K562 (cell line): ENCODE data around the gene RASGRP1. TPM values are rescaled to one million over a fixed set of nuclear protein-coding genes. Genes with fewer than 3 reads are reported as not detected.

Experiments
- ATAC-seq: fragments of 200-7000 bp; cut with Tn5 transposase; 3 replicates; pipeline ENCODE4 v1.9.1; 2020; ENCODE audit warnings: moderate library complexity
- BruUV-seq: library from RNA; stranded (reverse); fragments of 400-500 nt; replicated peaks from 2 replicates; lab custom pipeline; 2021; lab: Mats Ljungman, UMichigan
- CTCF ChIA-PET: fragments of 300-600 bp; formaldehyde crosslinking; extraction: SDS; loops from one replicate; lab custom pipeline; 2021; ENCODE audit warnings: low intra/inter-chr PET ratio; lab: Yijun Ruan, JAX
- POLR2A ChIA-PET: fragments of 300-600, 350-650 bp; sonication (Branson Sonifier 250); formaldehyde crosslinking; extraction: SDS; loops from one replicate; lab custom pipeline; 2021; ENCODE audit warnings: antibody characterized with exemption, inconsistent platforms; lab: Yijun Ruan, JAX
- DNase-seq, 4 experiments: peaks; one replicate each; pipeline versions ENCODE4 v3.0.0 to v3.0.0-alpha.2; 2011 to 2018; ENCODE audit warnings: low spot score in 3 of 4, mixed read lengths in 3 of 4; ENCODE audit errors: extremely low read depth in 1 of 4
- FAIRE-seq: peaks from 2 replicates; lab custom pipeline; 2011; peaks lifted over from hg19 to GRCh38; lab: Jason Lieb, UNC
- H2AFZ ChIP-seq: 2 replicates; pipeline ENCODE4 v1.6.0; 2011; ENCODE audit warnings: low read depth, low read length, control low read depth, inconsistent platforms
- H3K27ac ChIP-seq: fragments of 200-600 bp; 3 replicates; pipeline ENCODE4 v1.8.0; 2011; ENCODE audit warnings: low read depth, mild to moderate bottlenecking, control low read depth, inconsistent platforms, low read length, moderate library complexity, mixed read lengths; ENCODE audit errors: extremely low read depth
- H3K27me3 ChIP-seq, 2 experiments: fragments of 300-600 bp in 1 of 2; 2 replicates in 1 of 2; 3 replicates in 1 of 2; pipeline versions ENCODE4 v1.6.0 to v1.8.0; 2011; ENCODE audit warnings: inconsistent platforms in 2 of 2, low read length in 2 of 2, mild to moderate bottlenecking in 1 of 2, mixed read lengths in 1 of 2, moderate library complexity in 1 of 2; ENCODE audit not compliant: control insufficient read depth in 2 of 2, insufficient read depth in 2 of 2
- H3K36me3 ChIP-seq: fragments of 300-600 bp; 3 replicates; pipeline ENCODE4 v1.8.0; 2011; ENCODE audit warnings: mild to moderate bottlenecking, low read length, inconsistent platforms; ENCODE audit not compliant: control insufficient read depth, insufficient read depth
- H3K4me1 ChIP-seq, 2 experiments: fragments of 200-600 bp in 1 of 2; replicated peaks in 1 of 2; 2 replicates in 1 of 2; 3 replicates in 1 of 2; pipeline versions ENCODE4 v1.5.1 to v1.8.0; 2011; ENCODE audit warnings: inconsistent platforms in 2 of 2, low read length in 2 of 2, mild to moderate bottlenecking in 1 of 2, mixed read lengths in 1 of 2, moderate library complexity in 1 of 2; ENCODE audit not compliant: control insufficient read depth in 2 of 2, insufficient read depth in 2 of 2
- H3K4me2 ChIP-seq: 2 replicates; pipeline ENCODE4 v1.6.1; 2011; ENCODE audit warnings: low read length, control low read depth, inconsistent platforms, mixed read lengths; ENCODE audit not compliant: insufficient read depth
- H3K4me3 ChIP-seq: fragments of 200-600 bp; sonication (generic), shearing (Covaris generic); 2 replicates; pipeline ENCODE4 v1.5.1; 2016; ENCODE audit warnings: control low read depth, inconsistent platforms
- H3K79me2 ChIP-seq: fragments of 200-600 bp; 3 replicates; pipeline ENCODE4 v1.8.0; 2011; ENCODE audit warnings: low read length, inconsistent platforms; ENCODE audit not compliant: control insufficient read depth, insufficient read depth
- H3K9ac ChIP-seq, 2 experiments: 2 replicates each; pipeline versions ENCODE4 v1.6.0 to v1.6.1; 2011; ENCODE audit warnings: low read depth in 2 of 2, low read length in 2 of 2, control low read depth in 1 of 2, inconsistent platforms in 1 of 2, mild to moderate bottlenecking in 1 of 2, mixed read lengths in 1 of 2; ENCODE audit not compliant: insufficient read depth in 1 of 2
- H3K9me1 ChIP-seq: one replicate; pipeline ENCODE4 v1.6.0; 2011; ENCODE audit warnings: inconsistent platforms, mild to moderate bottlenecking, low read length, moderate library complexity; ENCODE audit not compliant: control insufficient read depth, insufficient read depth
- H3K9me3 ChIP-seq: replicated peaks from 2 replicates; pipeline ENCODE4 v1.5.1; 2011; ENCODE audit warnings: low read depth, low read length, inconsistent platforms; ENCODE audit not compliant: control insufficient read depth, insufficient read depth
- H4K20me1 ChIP-seq: replicated peaks from 2 replicates; pipeline ENCODE4 v1.6.1; 2011; ENCODE audit warnings: low read length, inconsistent platforms, mixed read lengths; ENCODE audit not compliant: control insufficient read depth, insufficient read depth
- E2F1 ChIP-seq: sonication (generic); formaldehyde crosslinking; IDR thresholded peaks from 2 replicates; pipeline ENCODE4 v1.8.1; 2023; ENCODE audit warnings: mild to moderate bottlenecking, missing genetic modification reagents, moderate library complexity
- EP400 ChIP-seq: fragments of 450-650 bp; IDR thresholded peaks from 2 replicates; pipeline ENCODE4 v1.6.1; 2017; ENCODE audit warnings: antibody characterized with exemption, mild to moderate bottlenecking, moderate library complexity
- EZH2 ChIP-seq: IDR thresholded peaks from 2 replicates; pipeline ENCODE4 v1.6.1; 2012; ENCODE audit warnings: low read depth, mild to moderate bottlenecking, inconsistent platforms, low read length, borderline replicate concordance
- NR2C2 ChIP-seq, 2 experiments: fragments of 200-800 bp in 1 of 2; sonication (Bioruptor generic) in 1 of 2; sonication (generic) in 1 of 2; formaldehyde crosslinking in 1 of 2; IDR thresholded peaks; 2 replicates each; pipeline versions ENCODE4 v1.6.1 to v1.8.0; 2016 to 2022; ENCODE audit warnings: mild to moderate bottlenecking in 1 of 2, missing compliant biosample characterization in 1 of 2, missing genetic modification characterization in 1 of 2, missing genetic modification reagents in 1 of 2
- PRMT5 ChIP-seq: sonication (generic); formaldehyde crosslinking; IDR thresholded peaks from 2 replicates; pipeline ENCODE4 v1.5.0; 2020; ENCODE audit warnings: missing genetic modification reagents
- SIX5 ChIP-seq, 2 experiments: IDR thresholded peaks; 2 replicates each; pipeline ENCODE4 v1.6.1; 2011; ENCODE audit warnings: low read length in 2 of 2, borderline replicate concordance in 1 of 2, low read depth in 1 of 2, mild to moderate bottlenecking in 1 of 2, moderate library complexity in 1 of 2; ENCODE audit not compliant: insufficient read depth in 1 of 2
- SNIP1 ChIP-seq: fragments of 450-650 bp; IDR thresholded peaks from 2 replicates; pipeline ENCODE4 v1.7.1; 2017; ENCODE audit warnings: low read depth, mild to moderate bottlenecking
- WGBS: fragments of 100-300 bp; shearing (Covaris generic); methylation state at CpG from one replicate; pipeline ENCODE4 v1.1.6; 2016; ENCODE audit warnings: low coverage, mixed read lengths; ENCODE audit not compliant: insufficient coverage; ENCODE audit errors: missing lambda C conversion rate; 5-methylcytosine and 5-hydroxymethylcytosine counted together
- in situ Hi-C: fragments of 300-500 bp; cut with MboI; formaldehyde crosslinking; loops from 4 replicates; pipeline ENCODE4 v1.15.0; 2018; ENCODE audit warnings: inconsistent platforms, mixed read lengths
- intact Hi-C: fragments of 100-400 bp; cut with micrococcal nuclease; formaldehyde crosslinking; loops from 2 replicates; pipeline ENCODE4 v1.14.2; 2022
- polyA plus RNA-seq, 8 experiments: library from polyadenylated mRNA; depleted of rRNA in 4 of 8; stranded (reverse) in 5 of 8; unstranded in 3 of 8; fragments of >200 nt; fragmentation: Nextera tagmentation in 2 of 8; fragmentation: Illumina TruSeq in 1 of 8; extraction: Ambion mirVana in 2 of 8; extraction: Trizol in 1 of 8; gene quantifications; 2 replicates each; pipeline versions ENCODE4 v1.2.1 to v1.2.3, GENCODE V29; 2011 to 2014; ENCODE audit warnings: inconsistent platforms in 1 of 8, missing spikeins in 1 of 8
- total RNA-seq, 7 experiments: library from RNA; depleted of rRNA in 6 of 7; stranded (reverse); fragments of >200 nt in 6 of 7; fragmentation: Illumina TruSeq in 2 of 7; extraction: Trizol in 2 of 7; gene quantifications; 2 replicates each; pipeline versions ENCODE4 v1.2.1 to v1.2.3, GENCODE V29; 2011 to 2021; ENCODE audit warnings: low replicate concordance in 1 of 7
- TF ChIP-seq, protein P1 (sequence below): fragments of 250-450 bp; sonication (Bioruptor Pico); IDR thresholded peaks from 2 replicates; pipeline ENCODE4 v1.8.0; 2022; ENCODE audit warnings: inconsistent platforms, mild to moderate bottlenecking, moderate library complexity, borderline replicate concordance
- TF ChIP-seq, protein P2 (sequence below): IDR thresholded peaks from 2 replicates; pipeline ENCODE4 v1.6.1; 2011; ENCODE audit not compliant: insufficient read length; ENCODE audit errors: extremely low read depth
- TF ChIP-seq, protein P3 (sequence below): fragments of 250-450 bp; sonication (Bioruptor Pico); IDR thresholded peaks from 2 replicates; pipeline ENCODE4 v1.4.0; 2020

The RASGRP1 gene
- total and polyA plus RNA-seq, 9 of the 15 experiments (the other 6 are each of a cell fraction or from before 2014, with no cell fraction given): 0.14 to 0.72 (median 0.31) TPM

DNA sequence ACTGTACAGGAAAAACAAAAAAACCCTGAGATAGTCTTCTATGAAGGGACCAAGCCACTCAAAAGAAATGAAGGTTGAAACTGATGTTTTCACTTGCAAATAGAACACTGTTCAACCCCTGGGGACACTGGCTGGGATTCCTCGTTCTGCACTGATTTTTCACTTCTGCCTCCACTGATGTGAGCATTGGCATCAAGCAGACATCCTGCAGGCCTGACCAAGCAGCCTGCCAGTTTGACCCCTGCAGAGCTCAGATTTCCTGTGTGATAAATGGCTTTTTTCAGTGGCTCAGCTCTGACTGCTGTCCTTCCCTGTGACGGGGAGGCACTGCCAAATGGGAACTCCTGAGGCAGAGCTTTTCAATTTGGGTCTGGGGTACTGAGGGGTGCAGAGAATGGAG is 50.0 kb downstream of the RASGRP1 start:
- no peaks in the 10 kb centered on the region for H3K36me3 ChIP-seq
- DNase-seq (no peak), FAIRE-seq (no peak), ATAC-seq (no peak)
- H4K20me1 ChIP-seq: no peaks in the 10 kb centered on the region
- 6% methylated on average over 2 of the region's 2 CpGs for whole genome bisulfite sequencing
- H2AFZ ChIP-seq: no peak overlapping the region
- no peak overlapping the region for H3K9ac ChIP-seq
- no peak for TF ChIP-seq EP400
- TF ChIP-seq, protein P1, sequence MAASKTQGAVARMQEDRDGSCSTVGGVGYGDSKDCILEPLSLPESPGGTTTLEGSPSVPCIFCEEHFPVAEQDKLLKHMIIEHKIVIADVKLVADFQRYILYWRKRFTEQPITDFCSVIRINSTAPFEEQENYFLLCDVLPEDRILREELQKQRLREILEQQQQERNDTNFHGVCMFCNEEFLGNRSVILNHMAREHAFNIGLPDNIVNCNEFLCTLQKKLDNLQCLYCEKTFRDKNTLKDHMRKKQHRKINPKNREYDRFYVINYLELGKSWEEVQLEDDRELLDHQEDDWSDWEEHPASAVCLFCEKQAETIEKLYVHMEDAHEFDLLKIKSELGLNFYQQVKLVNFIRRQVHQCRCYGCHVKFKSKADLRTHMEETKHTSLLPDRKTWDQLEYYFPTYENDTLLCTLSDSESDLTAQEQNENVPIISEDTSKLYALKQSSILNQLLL (CRISPR knock-in tag): no peak
- no peak for TF ChIP-seq SNIP1
- TF ChIP-seq PRMT5 (CRISPR knock-in tag): no peak
- TF ChIP-seq EZH2: no peak
- TF ChIP-seq NR2C2 (CRISPR knock-in tag; IDR thresholded peaks at IDR 0.05): no peak
- no peak for TF ChIP-seq NR2C2 (tag; IDR thresholded peaks at IDR 0.05)
- TF ChIP-seq SIX5 (IDR thresholded peaks at IDR 0.05; ENCODE audit: borderline replicate concordance in 1 of 2, insufficient read depth in 1 of 2, low read depth in 1 of 2, low read length in 2 of 2): no peak
- TF ChIP-seq, protein P2, sequence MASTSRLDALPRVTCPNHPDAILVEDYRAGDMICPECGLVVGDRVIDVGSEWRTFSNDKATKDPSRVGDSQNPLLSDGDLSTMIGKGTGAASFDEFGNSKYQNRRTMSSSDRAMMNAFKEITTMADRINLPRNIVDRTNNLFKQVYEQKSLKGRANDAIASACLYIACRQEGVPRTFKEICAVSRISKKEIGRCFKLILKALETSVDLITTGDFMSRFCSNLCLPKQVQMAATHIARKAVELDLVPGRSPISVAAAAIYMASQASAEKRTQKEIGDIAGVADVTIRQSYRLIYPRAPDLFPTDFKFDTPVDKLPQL: no peak
- TF ChIP-seq, protein P3, sequence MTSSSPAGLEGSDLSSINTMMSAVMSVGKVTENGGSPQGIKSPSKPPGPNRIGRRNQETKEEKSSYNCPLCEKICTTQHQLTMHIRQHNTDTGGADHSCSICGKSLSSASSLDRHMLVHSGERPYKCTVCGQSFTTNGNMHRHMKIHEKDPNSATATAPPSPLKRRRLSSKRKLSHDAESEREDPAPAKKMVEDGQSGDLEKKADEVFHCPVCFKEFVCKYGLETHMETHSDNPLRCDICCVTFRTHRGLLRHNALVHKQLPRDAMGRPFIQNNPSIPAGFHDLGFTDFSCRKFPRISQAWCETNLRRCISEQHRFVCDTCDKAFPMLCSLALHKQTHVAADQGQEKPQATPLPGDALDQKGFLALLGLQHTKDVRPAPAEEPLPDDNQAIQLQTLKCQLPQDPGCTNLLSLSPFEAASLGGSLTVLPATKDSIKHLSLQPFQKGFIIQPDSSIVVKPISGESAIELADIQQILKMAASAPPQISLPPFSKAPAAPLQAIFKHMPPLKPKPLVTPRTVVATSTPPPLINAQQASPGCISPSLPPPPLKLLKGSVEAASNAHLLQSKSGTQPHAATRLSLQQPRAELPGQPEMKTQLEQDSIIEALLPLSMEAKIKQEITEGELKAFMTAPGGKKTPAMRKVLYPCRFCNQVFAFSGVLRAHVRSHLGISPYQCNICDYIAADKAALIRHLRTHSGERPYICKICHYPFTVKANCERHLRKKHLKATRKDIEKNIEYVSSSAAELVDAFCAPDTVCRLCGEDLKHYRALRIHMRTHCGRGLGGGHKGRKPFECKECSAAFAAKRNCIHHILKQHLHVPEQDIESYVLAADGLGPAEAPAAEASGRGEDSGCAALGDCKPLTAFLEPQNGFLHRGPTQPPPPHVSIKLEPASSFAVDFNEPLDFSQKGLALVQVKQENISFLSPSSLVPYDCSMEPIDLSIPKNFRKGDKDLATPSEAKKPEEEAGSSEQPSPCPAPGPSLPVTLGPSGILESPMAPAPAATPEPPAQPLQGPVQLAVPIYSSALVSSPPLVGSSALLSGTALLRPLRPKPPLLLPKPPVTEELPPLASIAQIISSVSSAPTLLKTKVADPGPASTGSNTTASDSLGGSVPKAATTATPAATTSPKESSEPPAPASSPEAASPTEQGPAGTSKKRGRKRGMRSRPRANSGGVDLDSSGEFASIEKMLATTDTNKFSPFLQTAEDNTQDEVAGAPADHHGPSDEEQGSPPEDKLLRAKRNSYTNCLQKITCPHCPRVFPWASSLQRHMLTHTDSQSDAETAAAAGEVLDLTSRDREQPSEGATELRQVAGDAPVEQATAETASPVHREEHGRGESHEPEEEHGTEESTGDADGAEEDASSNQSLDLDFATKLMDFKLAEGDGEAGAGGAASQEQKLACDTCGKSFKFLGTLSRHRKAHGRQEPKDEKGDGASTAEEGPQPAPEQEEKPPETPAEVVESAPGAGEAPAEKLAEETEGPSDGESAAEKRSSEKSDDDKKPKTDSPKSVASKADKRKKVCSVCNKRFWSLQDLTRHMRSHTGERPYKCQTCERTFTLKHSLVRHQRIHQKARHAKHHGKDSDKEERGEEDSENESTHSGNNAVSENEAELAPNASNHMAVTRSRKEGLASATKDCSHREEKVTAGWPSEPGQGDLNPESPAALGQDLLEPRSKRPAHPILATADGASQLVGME (CRISPR knock-in tag): no peak
- no peak for TF ChIP-seq E2F1 (CRISPR knock-in tag)
- TF ChIP-seq, all 486 proteins: peak for 0
- in situ Hi-C loops: no loop called here
- Histone ChIP-seq H3K4me3 (no peak overlapping the region), H3K27me3 (peaks cover 0 to 6% of the 10 kb centered on the region in 2 experiments; a peak in 4 of 5 replicates), H3K9me1 (no peaks in the 10 kb centered on the region), H3K79me2 (no peaks in the 10 kb centered on the region), H3K27ac (no peak overlapping the region), H3K4me2 (no peak overlapping the region), H3K4me1 (no peaks in the 10 kb centered on the region), H3K9me3 (no peaks in the 10 kb centered on the region)
- ChIA-PET POLR2A (interaction anchor here (2.0 kb wide), 1 partner anchor 10 kb away, joined by 7 read pairs; no protein-coding TSS in a partner anchor), CTCF (no interaction called here)
- BruUV-seq: no TSS peak
- intact Hi-C loops: no loop called here
